ENCODE data around the gene AIFM3.
A peak's percentile ranks its signal among the peaks of the same experiment; 100 is the strongest.

Gene AIFM3

GRCh38 chr22:20959578-20960461 lies 7.2 kb upstream of the AIFM3 start:
- no peak for DNase-seq

- DNase-seq: no peak
These were observed 6.4 kb upstream of the AIFM3 start for GRCh38 chr22:20960609-20961008.

- DNase-seq: no peak
These were observed 4.5 kb upstream of the AIFM3 start for GRCh38 chr22:20962491-20962945.

- DNase-seq: no peak
These were observed 3.6 kb upstream of the AIFM3 start for GRCh38 chr22:20963201-20964052.

GRCh38 chr22:20964090-20964798 lies 2.8 kb upstream of the AIFM3 start:
- no peak for DNase-seq

- DNase-seq: no peak
These were observed 2.3 kb upstream of the AIFM3 start for GRCh38 chr22:20964799-20965103.

GRCh38 chr22:20965104-20965887 lies 1.8 kb upstream of the AIFM3 start:
- DNase-seq: no peak

GRCh38 chr22:20965888-20966855 lies 883 bp upstream of the AIFM3 start:
- no peak for DNase-seq

- no peak for DNase-seq
These were observed 699 bp downstream of the AIFM3 start for GRCh38 chr22:20967697-20968211.

- peak; percentile 67 for DNase-seq
These were observed 1.4 kb downstream of the AIFM3 start for GRCh38 chr22:20968281-20968977.

GRCh38 chr22:20970939-20971657 lies 4.0 kb downstream of the AIFM3 start:
- DNase-seq: no peak

- DNase-seq: peak; percentile 71
These were observed 5.1 kb downstream of the AIFM3 start for GRCh38 chr22:20972014-20972694.

- no peak for DNase-seq
These were observed 6.0 kb downstream of the AIFM3 start for GRCh38 chr22:20972933-20973577.

GRCh38 chr22:20973634-20974286 lies 6.7 kb downstream of the AIFM3 start:
- DNase-seq: no peak

GRCh38 chr22:20974336-20974955 lies 7.4 kb downstream of the AIFM3 start:
- no peak for DNase-seq

- DNase-seq: no peak
These were observed 8.7 kb downstream of the AIFM3 start for GRCh38 chr22:20975541-20976290.
